ENCODE data around the gene PHACTR1. TPM values are rescaled to one million over a fixed set of nuclear protein-coding genes. Genes with fewer than 3 reads are reported as not detected.
A peak's percentile ranks its signal among the peaks of the same experiment; 100 is the strongest.

The PHACTR1 gene
- total RNA-seq, 1 donor from 2014 or later = 8.5 TPM

- Histone ChIP-seq H3K36me3 (ENCODE audit: insufficient read depth, low read length) (no peaks in the 10 kb centered on the region), H4K20me1 (ENCODE audit: insufficient read depth, low read length) (no peaks in the 10 kb centered on the region), H3K9me3 (ENCODE audit: insufficient read depth, low read depth, low read length) (no peaks in the 10 kb centered on the region), H3K27me3 (ENCODE audit: insufficient read depth, low read length) (no peaks in the 10 kb centered on the region), H3K4me1 (ENCODE audit: insufficient read depth, low read length) (no peaks in the 10 kb centered on the region), H3K4me2 (ENCODE audit: low read length) (no peak overlapping the region), H3K4me3 (ENCODE audit: insufficient read depth, low read depth, low read length) (no peak overlapping the region), H3K27ac (ENCODE audit: low read depth, low read length) (no peak overlapping the region), H3K9ac (ENCODE audit: low read length) (no peak overlapping the region), H2AFZ (ENCODE audit: low read depth, low read length) (no peak overlapping the region), H3K79me2 (ENCODE audit: insufficient read depth, low read length) (no peaks in the 10 kb centered on the region)
- H3K27ac Mint-ChIP-seq (ENCODE audit: unreplicated experiment) = no peak overlapping the region
- H3K4me1 Mint-ChIP-seq (ENCODE audit: low read depth, unreplicated experiment) = peaks cover 8% of the 10 kb centered on the region
- DNase-seq (ENCODE audit: low read depth) (no peak), FAIRE-seq (no peak)
- TF ChIP-seq EZH2 (IDR thresholded peaks at IDR 0.05; ENCODE audit: insufficient read depth, low read length) = no peak
- no peak for TF ChIP-seq CTCF (IDR thresholded peaks at IDR 0.05; ENCODE audit: insufficient read depth, low read depth, low read length)
- H3K36me3 Mint-ChIP-seq (ENCODE audit: low read depth, unreplicated experiment) = peaks cover 9% of the 10 kb centered on the region
- H3K9me3 Mint-ChIP-seq (ENCODE audit: unreplicated experiment) = peaks cover 3% of the 10 kb centered on the region
- H3K4me3 Mint-ChIP-seq (ENCODE audit: unreplicated experiment) = no peak overlapping the region
- no peaks in the 10 kb centered on the region for H3K27me3 Mint-ChIP-seq (ENCODE audit: low read depth, unreplicated experiment)
Observed at GRCh38 chr6:13238640-13239216, 522.2 kb downstream of the PHACTR1 start.

GRCh38 chr6:13239530-13240455, 523.2 kb downstream of the PHACTR1 start:
- Mint-ChIP-seq H3K4me1 (ENCODE audit: low read depth, unreplicated experiment) (peaks cover 8% of the 10 kb centered on the region), H3K4me3 (ENCODE audit: unreplicated experiment) (no peak overlapping the region), H3K9me3 (ENCODE audit: unreplicated experiment) (peaks cover 3% of the 10 kb centered on the region), H3K36me3 (ENCODE audit: low read depth, unreplicated experiment) (peaks cover 9% of the 10 kb centered on the region), H3K27ac (ENCODE audit: unreplicated experiment) (peak overlapping the region; percentile 55), H3K27me3 (ENCODE audit: low read depth, unreplicated experiment) (no peaks in the 10 kb centered on the region)
- FAIRE-seq (no peak), DNase-seq (ENCODE audit: low read depth) (peak; percentile 23)
- H2AFZ ChIP-seq (ENCODE audit: low read depth, low read length) = no peak overlapping the region
- H3K4me1 ChIP-seq (ENCODE audit: insufficient read depth, low read length) = no peaks in the 10 kb centered on the region
- H3K4me3 ChIP-seq (ENCODE audit: insufficient read depth, low read depth, low read length) = no peak overlapping the region
- no peaks in the 10 kb centered on the region for H3K27me3 ChIP-seq (ENCODE audit: insufficient read depth, low read length)
- H3K79me2 ChIP-seq (ENCODE audit: insufficient read depth, low read length) = no peaks in the 10 kb centered on the region
- TF ChIP-seq CTCF (IDR thresholded peaks at IDR 0.05; ENCODE audit: insufficient read depth, low read depth, low read length) (no peak), EZH2 (IDR thresholded peaks at IDR 0.05; ENCODE audit: insufficient read depth, low read length) (no peak)
- no peaks in the 10 kb centered on the region for H4K20me1 ChIP-seq (ENCODE audit: insufficient read depth, low read length)
- no peaks in the 10 kb centered on the region for H3K36me3 ChIP-seq (ENCODE audit: insufficient read depth, low read length)
- no peak overlapping the region for H3K9ac ChIP-seq (ENCODE audit: low read length)
- no peak overlapping the region for H3K4me2 ChIP-seq (ENCODE audit: low read length)
- H3K9me3 ChIP-seq (ENCODE audit: insufficient read depth, low read depth, low read length) = no peaks in the 10 kb centered on the region
- no peak overlapping the region for H3K27ac ChIP-seq (ENCODE audit: low read depth, low read length)

Measured in astrocyte (in vitro differentiated cells and primary cell).